ENCODE data around the gene ADRA1B.
A peak's percentile ranks its signal among the peaks of the same experiment; 100 is the strongest.

ADRA1B gene

GRCh38 chr5:160020266-160020770, 104.0 kb downstream of the ADRA1B start:
- DNase-seq (ENCODE audit: low spot score) = no peak

- no peak for DNase-seq (ENCODE audit: low spot score)
Measured at GRCh38 chr5:160020964-160021363, 104.7 kb downstream of the ADRA1B start.

GRCh38 chr5:160021831-160022446, 105.7 kb downstream of the ADRA1B start:
- DNase-seq (ENCODE audit: low spot score) = peak; percentile 76
